Astrocyte of the cerebellum (primary cell): ENCODE results near the gene CS.
A peak's percentile ranks its signal among the peaks of the same experiment; 100 is the strongest.

ENCODE experiments used
- DNase-seq: peaks from one replicate; pipeline ENCODE4 v3.0.0-alpha.2; 2011; ENCODE audit warnings: low read depth
- H3K4me3 ChIP-seq: 2 replicates; pipeline ENCODE4 v1.5.1; 2011; ENCODE audit warnings: mild to moderate bottlenecking, low read depth, low read length, moderate library complexity
- CTCF ChIP-seq: IDR thresholded peaks from 2 replicates; pipeline ENCODE4 v1.5.1; 2012; ENCODE audit warnings: low read length, low read depth, moderate library complexity, mild to moderate bottlenecking; ENCODE audit errors: missing control alignments
- in situ Hi-C: cut with HindIII; loops from 2 replicates; pipeline ENCODE4 v1.10.0; 2017; ENCODE audit warnings: low sequenced_read_pairs

CS gene

GRCh38 chr12:56222531-56222895, 77.6 kb downstream of the CS start:
- TF ChIP-seq CTCF = no peak
- in situ Hi-C loops = loop anchor here (5.0 kb wide), 1 partner anchor 95 kb away; the partner anchor contains the start of gene ESYT1
- no peak for DNase-seq

GRCh38 chr12:56221757-56222530, 78.2 kb downstream of the CS start, which contains the start of gene RNF41:
TSS of gene RNF41 (minus strand) at chr12:56221922. CDS start at chr12:56214047, 7,875 bp downstream.
- in situ Hi-C loops = loop anchor here (5.0 kb wide), 1 partner anchor 95 kb away; the partner anchor contains the start of gene ESYT1

More at GRCh38 chr12:56222531-56222895, 77.6 kb downstream of the CS start:
- peak overlapping the region; percentile 64 for H3K4me3 ChIP-seq

More at GRCh38 chr12:56221757-56222530, 78.2 kb downstream of the CS start, which contains the start of gene RNF41:
- peak; percentile 93 for DNase-seq
- TF ChIP-seq CTCF = no peak
- H3K4me3 ChIP-seq = peak within 1 kb of the TSS; percentile 64
